Measurements from ENCODE around the gene COL9A2. TPM values are rescaled to one million over a fixed set of nuclear protein-coding genes. Genes with fewer than 3 reads are reported as not detected.
A peak's percentile ranks its signal among the peaks of the same experiment; 100 is the strongest.
"Not testable (repeated sequence)": the region's sequence is repeated elsewhere in the genome, so short reads cannot be mapped to it uniquely, and the experiment has no call there.

COL9A2 gene
- total RNA-seq, 1 experiment from 2014 or later, result 2.0 TPM

DNA sequence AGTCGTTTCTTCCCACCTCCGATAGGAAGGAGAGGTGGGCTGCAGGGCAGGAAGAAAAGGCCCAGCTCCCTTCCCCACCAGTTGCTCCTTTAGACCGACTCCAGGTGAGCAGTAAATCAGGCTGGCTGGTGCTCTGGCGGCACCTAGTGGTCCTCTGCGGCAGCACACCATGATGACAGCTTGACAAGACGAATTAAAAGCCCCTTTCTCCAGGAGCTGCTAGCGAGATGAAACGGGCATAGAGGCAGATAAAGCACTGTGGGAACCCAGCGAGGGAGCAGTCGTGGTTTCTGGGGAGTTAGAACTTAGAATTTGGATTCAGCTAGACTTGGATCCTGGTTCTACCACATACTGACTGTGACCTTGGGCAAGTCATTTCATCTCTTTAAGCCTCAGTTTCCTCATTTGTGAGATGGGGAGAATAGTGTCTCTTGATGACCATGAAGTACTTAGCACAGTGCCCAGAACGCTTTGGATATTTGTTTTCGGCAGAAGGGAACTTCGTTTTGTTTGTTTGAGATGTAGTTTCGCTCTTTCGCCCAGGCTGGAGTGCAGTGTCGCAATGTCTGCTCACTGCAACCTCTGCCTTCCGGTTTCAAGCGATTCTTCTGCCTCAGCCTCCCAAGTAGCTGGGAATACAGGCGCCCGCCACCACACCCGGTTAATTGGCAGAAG lies 21.8 kb upstream of the COL9A2 start:
- Histone ChIP-seq H3K27me3 (no peaks in the 10 kb centered on the region), H3K4me3 (no peak overlapping the region), H3K9me3 (peaks cover 7% of the 10 kb centered on the region), H3K36me3 (no peaks in the 10 kb centered on the region)
- DNase-seq, result peak; percentile 68

DNA sequence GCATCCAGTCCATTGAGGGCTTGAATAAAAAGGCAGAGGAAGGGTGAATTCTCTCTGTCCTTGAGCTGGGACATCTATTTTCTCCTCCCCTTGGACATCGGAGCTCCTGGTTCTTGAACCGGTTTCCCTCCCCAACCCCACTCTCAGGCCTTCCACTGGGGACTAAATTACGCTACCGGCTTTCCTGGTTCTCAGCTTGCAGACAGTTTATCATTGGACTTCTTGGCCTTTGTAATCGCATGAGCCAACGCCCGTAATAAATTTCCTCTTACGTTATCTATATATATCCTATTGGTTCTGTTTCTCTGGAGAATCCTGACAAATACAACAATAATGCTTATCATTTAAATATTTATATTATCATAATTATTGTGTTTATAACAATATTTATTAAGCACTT lies 20.4 kb upstream of the COL9A2 start:
- no peaks in the 10 kb centered on the region for H3K27me3 ChIP-seq
- DNase-seq, result no peak
- H3K36me3 ChIP-seq, result no peaks in the 10 kb centered on the region
- peaks cover 7% of the 10 kb centered on the region for H3K9me3 ChIP-seq
- H3K4me3 ChIP-seq, result no peak overlapping the region

DNA sequence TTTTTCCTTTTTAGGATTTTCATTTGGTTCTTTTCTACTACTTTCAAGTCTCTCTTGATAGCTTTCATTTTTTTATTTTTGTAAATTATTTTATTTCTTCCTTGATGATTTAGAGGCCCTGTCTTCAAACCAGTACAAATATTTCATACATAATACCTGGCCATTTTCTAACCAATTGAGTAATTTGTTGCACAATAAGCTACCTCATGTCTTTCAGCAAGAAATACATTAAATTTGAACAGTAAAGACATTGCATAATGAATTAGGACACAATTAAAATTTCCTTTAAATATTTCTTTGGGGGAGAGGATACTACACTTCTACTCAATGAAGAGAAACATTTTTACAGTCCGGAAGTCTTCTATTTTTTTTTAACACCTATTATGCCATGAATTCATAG lies 15.6 kb upstream of the COL9A2 start:
- no peaks in the 10 kb centered on the region for H3K9me3 ChIP-seq
- DNase-seq, result no peak

DNA sequence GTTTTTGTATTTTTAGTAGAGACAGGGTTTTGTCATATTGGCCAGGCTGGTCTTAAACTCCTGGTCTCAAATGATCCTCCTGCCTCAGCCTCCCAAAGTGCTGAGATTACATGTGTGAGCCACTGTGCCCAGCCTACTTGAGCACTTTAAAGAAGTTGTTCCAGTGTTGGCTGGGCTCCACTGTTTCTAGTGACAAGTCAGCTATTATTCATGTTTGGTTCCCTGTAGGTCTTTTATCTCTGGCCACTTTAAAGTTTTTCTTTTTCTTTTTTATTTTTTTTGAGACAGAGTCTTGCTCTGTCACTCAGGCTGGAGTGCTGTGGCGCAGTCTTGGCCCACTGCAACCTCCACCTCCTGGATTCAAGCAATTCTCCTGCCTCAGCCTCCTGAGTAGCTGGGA lies 14.3 kb upstream of the COL9A2 start:
- not testable (repeated sequence) for H3K4me3 ChIP-seq, H3K36me3 ChIP-seq, DNase-seq, H3K9me3 ChIP-seq, H3K27me3 ChIP-seq

More for the DNA sequence above, 15.6 kb upstream of the COL9A2 start:
- no peak overlapping the region for H3K4me3 ChIP-seq
- H3K36me3 ChIP-seq, result no peaks in the 10 kb centered on the region
- H3K27me3 ChIP-seq, result no peaks in the 10 kb centered on the region

DNA sequence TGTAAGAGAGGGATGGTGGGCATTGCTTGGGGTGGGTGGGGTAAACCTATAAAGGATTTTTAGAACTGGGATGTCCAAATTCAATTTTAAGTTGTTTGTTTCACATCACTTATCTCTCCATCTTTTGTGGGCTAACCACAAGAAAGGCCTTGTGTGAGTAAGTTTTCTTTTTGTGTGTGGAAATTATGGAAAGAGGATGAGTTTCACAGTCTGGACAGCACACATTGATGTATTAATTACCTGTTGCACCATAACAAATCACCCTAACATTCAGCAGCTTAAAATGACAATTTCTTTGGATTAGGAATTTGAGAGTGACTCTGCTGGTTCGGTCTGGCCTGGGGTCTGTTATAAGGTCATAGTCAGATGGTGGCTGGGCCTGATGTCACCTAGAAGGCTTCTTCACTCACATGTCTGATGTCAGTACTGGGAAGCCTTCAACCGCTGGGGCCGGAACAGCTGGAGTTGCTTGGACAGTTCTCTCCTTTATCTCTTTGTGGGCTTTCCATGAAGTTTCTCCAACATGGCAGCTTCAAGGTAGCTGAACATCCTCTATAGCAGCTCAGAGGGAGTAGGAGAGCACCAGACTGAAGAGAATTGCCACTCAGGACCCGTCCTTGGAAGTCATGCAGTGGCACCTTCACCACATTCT lies 2.0 kb upstream of the COL9A2 start:
- no peak for DNase-seq
- Histone ChIP-seq H3K9me3 (no peaks in the 10 kb centered on the region), H3K36me3 (no peaks in the 10 kb centered on the region), H3K27me3 (no peaks in the 10 kb centered on the region), H3K4me3 (no peak overlapping the region)

DNA sequence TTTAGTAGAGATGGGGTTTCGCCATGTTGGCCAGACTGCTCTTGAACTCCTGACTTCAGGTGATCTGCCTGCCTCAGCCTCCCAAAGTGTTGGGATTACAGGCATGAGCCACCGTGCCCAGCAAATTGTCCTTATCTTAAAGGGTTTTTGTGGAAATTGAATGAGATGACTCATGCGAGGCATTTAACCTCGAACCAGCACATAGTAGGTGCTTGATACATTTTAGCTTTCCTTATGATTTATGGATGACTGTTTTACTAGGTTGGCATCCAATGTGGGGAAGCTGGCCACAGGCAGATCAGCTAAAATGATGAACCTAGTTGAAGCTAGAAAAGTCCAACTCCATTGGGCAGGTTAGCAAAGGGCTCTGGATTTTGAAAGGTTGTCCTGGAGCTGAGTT lies 1.4 kb upstream of the COL9A2 start:
- Histone ChIP-seq H3K36me3 (no peaks in the 10 kb centered on the region), H3K27me3 (no peaks in the 10 kb centered on the region), H3K4me3 (no peak overlapping the region), H3K9me3 (no peaks in the 10 kb centered on the region)
- no peak for DNase-seq

DNA sequence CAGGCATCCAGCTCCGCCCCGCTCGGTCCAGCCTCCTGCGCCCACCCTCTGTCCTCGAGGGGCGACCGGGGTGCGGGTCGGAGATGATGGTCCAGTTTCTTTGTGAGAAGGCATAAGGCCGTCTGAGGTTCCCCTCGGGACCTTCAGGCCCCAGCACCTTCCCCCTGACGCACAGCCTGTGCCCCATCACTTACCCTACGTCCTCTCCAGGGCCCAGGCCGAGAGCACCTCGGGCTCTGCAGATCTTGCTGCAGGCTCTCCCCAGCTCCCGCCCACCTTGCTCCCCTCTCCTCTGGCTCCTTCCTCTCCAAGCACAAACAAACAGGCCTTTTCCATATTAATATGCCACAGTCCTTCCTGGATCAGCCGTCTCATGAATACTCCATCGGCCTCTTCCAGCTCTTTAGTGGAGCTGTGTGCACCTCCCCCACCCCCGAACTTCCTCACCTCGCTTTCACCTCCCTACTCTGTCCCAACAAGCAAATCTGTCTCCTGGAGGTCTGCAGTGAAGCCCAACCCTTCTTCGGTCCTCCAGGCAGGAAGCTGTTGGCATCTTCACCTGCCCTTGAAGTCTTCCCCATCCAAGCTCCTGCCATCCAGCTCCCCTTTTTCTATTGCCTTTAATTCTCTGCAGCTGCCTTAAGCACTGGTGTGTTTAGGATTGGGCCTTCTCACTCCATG lies 448 bp upstream of the COL9A2 start:
- DNase-seq, result no peak
- H3K27me3 ChIP-seq, result no peaks in the 10 kb centered on the region
- H3K4me3 ChIP-seq, result no peak overlapping the region
- no peaks in the 10 kb centered on the region for H3K9me3 ChIP-seq
- H3K36me3 ChIP-seq, result no peaks in the 10 kb centered on the region

DNA sequence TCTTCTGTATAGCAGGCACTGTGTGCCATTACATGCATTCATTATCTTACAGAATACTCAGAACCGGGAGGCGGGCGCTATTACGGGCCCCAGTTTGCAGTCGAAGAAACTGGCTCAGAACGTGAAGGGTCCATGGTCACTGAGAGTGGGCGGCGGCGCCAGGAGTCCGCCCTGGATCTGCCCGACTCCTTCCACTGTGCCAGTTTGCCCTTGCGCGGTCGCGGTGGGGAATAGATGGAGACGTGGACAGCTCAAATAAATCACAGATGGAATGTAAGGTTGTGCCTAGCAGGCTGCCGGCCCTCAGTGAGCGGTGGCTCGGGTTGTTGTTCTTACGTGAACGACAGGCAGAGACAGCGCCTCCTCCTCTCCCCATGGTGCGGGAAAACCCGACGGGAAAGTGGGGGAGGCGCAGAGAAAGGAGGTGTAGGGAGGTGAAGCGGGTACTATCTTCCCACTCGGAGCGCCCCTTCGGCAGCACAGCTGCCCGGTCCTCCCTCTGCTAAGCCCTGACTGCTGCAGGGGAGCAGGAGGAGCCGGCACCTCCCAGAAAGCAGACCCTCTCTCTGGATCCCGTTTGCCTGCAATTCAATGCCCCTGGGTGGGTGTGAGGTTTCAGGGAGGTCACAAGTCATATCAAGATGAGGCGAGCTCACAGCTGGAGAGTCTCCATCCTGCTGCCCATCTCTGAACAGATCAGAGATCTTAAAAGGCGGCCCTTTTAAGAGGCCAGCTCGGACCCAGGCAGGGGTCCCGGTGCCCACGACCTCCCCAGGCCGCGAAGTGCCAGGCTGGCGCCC lies 1.1 kb downstream of the COL9A2 start:
- no peaks in the 10 kb centered on the region for H3K36me3 ChIP-seq
- no peak overlapping the region for H3K4me3 ChIP-seq
- DNase-seq, result no peak
- no peaks in the 10 kb centered on the region for H3K27me3 ChIP-seq
- H3K9me3 ChIP-seq, result no peaks in the 10 kb centered on the region

DNA sequence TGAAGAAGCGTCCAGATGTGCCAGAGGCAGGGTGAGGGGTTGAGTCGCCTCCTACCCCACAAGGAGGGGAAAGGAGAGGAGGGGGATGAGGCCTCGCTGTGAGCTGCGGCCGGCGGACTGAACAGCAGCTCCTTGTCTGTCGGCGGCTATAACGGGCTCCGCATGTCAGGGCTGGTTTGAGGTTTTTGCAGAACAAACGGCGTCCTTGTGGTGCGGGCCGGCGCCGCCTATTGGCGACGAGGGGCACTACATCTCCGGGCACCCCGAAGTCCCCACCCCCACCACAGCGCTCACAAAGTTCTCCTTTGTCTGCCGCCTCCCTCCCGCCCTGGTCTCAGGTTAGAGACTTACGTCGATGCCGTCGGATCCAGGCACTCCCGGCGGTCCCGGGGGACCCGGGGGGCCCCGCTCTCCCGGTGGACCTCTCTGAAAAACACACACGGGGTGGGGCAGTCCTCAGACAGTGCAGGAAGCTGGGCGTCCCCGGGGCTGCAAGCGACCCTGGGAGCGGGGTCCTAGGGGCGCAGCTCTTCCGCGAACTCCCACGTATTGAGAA lies 1.8 kb downstream of the COL9A2 start:
- H3K4me3 ChIP-seq, result no peak overlapping the region
- no peaks in the 10 kb centered on the region for H3K9me3 ChIP-seq
- H3K36me3 ChIP-seq, result no peaks in the 10 kb centered on the region
- peak; percentile 66 for DNase-seq
- H3K27me3 ChIP-seq, result no peaks in the 10 kb centered on the region

DNA sequence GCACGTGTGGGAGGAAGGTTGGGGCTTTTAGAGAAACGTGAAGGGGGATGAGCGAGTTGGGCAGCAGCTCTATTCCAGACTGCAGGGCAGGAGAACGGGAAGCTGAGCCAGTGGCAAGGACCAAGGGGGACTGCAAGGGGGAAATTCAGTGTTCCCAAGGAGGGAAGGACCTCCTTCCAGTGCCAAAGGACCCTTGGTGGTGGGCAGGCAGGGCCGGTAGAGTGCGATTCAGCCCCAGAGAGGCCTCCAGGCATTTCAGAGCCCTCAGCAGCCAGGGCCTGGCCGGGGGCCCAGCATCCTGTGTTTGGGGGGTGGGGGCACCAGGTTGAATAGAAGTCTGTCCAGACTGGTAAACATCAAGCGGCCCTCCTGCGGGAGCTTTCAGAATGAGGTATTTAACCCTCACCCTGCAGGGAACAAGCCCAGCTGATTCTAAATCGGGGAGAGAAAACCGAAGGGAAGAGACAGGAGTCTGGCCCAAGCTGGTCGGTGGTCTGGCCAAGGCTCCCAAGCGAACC lies 2.3 kb downstream of the COL9A2 start:
- H3K9me3 ChIP-seq, result no peaks in the 10 kb centered on the region
- no peak for DNase-seq
- no peaks in the 10 kb centered on the region for H3K36me3 ChIP-seq
- no peak overlapping the region for H3K4me3 ChIP-seq
- H3K27me3 ChIP-seq, result no peaks in the 10 kb centered on the region

DNA sequence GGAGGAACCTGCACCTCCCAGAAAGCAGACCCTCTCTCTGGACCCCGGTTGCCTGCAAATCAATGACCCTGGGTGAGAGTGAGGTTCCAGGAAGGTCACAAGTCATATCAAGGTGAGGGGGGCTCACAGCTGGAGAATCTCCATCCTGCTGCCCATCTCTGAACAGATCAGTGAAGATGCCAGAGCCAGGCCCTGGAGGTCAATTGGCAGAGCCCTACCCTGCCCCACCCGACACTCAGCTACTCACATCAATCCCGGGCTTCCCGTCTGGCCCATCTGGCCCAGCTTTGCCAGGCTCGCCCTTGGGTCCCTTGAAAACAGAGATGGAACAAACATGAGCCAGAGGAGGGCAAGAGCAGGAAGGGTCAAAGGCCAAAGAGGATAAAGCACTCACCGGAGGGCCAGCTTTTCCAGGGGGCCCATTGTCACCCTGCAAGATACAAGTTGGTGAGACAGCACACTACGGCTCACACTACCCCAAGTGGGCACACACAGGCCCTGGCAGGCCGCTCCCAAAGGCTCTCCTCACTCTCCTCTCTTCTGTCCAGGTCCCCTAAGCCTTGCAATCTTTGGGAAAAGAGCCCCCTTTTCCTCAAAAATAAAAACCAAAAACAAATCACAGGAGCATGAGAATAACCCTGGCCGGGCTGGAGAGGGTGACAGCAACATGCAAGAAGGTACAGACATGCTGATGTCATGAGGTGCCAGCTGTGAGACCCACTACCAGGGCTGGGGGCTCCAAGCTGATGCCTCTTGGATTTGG lies 2.9 kb downstream of the COL9A2 start:
- H3K9me3 ChIP-seq, result no peaks in the 10 kb centered on the region
- no peaks in the 10 kb centered on the region for H3K36me3 ChIP-seq
- no peaks in the 10 kb centered on the region for H3K27me3 ChIP-seq
- no peak for DNase-seq
- H3K4me3 ChIP-seq, result no peak overlapping the region

DNA sequence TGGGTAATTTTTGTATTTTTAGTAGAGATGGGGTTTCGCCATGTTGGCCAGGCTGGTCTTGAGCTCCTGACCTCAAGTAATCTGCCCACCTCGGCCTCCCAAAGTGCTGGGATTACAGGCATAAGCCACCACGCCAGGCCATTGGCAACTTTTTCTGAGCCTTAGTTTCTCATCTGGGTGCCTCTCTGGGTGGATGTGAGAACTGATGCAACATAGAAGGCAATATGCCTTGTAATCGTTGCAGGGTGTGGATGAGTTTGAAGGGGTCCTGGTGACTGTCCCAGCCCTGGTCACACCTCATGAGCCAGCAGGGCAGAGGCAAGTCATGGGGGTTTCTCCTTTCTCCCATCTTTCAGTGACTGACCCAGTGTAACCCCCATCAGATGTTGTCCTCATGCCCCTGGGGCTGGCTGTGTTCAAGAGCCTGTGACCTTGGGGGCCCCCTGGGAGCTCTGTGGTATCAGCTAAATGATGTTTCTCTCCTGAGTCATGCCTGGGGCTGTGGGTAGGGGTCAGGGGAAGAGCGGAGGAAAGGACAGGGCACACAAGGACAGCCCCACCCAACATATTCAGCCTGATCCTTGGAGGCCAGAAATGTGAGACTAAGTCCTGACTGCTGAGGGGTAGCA lies 3.6 kb downstream of the COL9A2 start:
- no peak for DNase-seq
- Histone ChIP-seq H3K27me3 (no peaks in the 10 kb centered on the region), H3K4me3 (no peak overlapping the region), H3K36me3 (no peaks in the 10 kb centered on the region), H3K9me3 (no peaks in the 10 kb centered on the region)

DNA sequence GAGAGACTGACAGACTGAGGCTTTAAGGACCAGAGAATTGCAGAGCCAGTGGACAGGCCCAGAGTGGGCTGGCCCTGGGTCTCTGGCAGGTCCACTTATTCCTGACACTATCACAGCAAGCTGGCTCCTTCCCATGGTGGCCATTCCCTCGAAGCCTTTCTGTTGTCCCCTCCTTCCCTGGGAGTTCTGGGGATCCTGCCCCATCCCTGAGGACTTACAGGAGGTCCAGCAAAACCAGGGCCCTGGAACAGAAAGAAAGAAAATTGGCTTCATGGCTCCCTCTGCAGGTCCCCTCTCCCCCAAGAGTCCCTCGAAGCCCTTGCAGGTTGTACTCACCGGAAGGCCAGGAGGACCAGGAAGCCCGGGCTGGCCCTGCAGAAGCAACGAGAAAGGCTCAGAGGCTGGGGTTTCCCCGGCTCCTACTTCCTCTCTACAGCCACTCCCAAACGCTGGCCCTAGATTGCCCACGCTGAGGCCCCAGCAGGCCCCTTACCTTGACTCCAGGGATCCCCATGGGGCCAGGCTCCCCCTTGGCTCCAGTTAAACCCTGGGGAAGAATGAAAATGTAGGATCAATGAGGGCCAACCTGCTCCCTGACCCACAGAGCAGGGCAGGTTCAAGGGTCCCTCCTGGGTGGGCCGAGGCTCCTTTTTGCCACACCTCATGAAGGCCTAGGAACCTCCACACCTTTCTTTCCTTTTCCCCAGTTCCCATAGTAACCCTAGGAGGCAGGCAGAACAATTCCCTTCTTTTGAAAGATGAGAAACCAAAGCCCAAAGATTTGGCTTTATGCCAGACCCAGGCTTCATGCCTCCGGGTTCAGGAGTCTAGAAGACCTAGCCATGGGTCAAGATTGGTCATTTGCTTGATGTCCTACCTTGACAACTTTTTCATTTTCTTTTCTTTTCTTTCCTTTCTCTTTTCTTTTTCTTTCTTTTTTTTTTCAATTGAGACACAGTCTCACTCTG lies 4.6 kb downstream of the COL9A2 start:
- H3K4me3 ChIP-seq, result no peak overlapping the region
- H3K27me3 ChIP-seq, result no peaks in the 10 kb centered on the region
- no peaks in the 10 kb centered on the region for H3K36me3 ChIP-seq
- H3K9me3 ChIP-seq, result no peaks in the 10 kb centered on the region
- no peak for DNase-seq

DNA sequence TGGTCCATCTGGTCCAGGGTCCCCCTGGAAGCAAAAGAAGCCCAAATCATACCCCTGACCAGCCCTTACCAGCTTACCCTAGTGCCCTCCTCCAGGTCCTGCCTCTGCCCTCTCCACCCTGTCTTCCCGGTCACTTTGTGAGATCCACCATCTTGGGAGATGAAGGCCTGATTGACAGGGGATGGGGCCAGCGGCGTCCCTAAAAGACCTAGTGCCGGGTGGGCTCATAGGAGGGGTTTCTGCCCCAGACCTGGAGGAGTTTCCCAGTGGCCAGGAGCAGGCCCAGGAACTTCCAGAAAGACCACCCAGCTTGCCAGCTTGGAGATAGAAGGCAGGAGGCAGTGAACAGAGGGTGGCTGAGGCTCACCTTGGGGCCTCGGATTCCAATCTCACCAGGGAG lies 5.4 kb downstream of the COL9A2 start:
- no peaks in the 10 kb centered on the region for H3K9me3 ChIP-seq
- H3K36me3 ChIP-seq, result no peaks in the 10 kb centered on the region
- no peak for DNase-seq
- H3K27me3 ChIP-seq, result no peaks in the 10 kb centered on the region
- no peak overlapping the region for H3K4me3 ChIP-seq

Measured in MG63 (cell line).